HG03439 (cell line): Measurements from ENCODE around the gene RBM47.

Source experiments
- ATAC-seq: cut with Tn5 transposase; IDR thresholded peaks from one replicate; pipeline ENCODE4 v1.9.1; 2021; ENCODE audit warnings: mild to moderate bottlenecking, moderate library complexity; ENCODE audit not compliant: unreplicated experiment

RBM47 gene

DNA sequence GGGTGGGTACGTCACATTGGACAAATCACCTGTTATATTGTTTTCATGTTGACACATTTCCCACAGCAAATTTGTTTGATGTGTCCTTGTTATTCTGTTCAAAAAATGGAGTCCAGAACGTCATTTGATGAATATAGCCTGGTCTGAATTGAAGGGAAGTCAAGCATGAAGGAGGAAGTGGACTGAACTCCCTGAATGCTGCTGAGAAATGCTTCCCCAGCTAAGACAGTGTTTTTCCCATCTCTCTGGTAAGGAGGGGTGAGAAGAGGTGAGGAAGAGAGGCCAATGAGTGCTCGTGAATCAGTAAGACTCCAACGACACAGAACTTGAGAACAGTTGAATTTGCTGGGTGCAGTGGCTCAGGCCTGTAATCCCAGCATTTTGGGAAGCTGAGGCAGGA is 127.4 kb downstream of the RBM47 start:
- no peak for ATAC-seq

DNA sequence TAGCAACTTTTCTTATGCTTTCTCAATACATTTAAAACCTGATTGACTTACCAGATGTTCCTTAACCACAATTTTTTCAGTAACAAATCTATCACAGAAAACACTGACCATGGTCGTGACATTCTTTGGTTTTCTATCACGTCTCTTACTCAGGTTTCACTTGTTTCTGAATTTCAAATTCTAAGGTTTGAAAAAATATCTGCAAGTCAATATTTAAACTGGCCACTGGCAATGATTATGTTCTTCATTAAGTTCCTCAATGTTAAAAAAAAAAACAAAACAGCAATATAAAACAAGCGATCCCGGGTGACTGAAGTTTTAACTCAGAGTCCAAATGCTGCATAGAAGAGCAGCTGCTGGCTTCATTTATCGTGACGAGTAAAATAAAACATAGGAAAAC is 128.9 kb downstream of the RBM47 start:
- ATAC-seq: no peak

DNA sequence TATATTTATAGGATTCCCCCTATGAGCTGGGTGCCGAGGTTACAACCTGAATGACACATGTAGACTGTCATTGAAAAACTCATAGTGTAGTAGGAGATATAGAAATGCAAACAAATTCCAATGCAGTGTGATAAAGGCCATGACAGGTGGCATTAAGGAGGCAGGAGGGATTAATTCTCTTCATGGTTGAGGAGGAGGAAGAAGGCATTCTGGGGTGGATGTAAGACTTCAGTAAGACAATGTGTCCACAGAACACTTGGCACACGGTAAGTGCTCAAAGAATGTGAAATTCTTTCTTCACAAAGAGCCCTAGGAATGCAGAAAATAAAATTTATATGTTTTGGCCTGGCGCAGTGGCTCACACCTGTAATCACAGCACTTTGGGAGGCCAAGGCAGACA is 136.5 kb downstream of the RBM47 start:
- no peak for ATAC-seq

DNA sequence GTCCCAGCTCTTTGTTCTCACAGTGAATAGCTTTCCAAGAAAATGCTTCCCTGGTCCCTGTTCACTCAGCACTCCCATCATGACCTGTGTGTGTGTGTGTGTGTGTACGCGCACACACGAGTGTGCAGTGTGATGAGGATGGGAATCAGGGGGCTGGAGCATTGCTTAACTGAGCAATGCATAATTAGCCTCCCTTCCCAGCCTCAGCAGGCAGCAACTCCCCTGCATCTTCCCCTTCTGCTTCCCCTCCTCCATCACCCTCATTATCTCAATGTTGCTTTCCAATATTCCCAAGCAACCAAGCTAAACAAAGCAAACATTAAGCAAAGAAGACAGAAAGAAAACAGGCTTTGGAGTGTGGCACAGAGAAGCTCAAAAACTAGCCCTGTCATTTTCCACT is 137.0 kb downstream of the RBM47 start:
- no peak for ATAC-seq

GRCh38 chr4:40490481-40490880 is 139.2 kb downstream of the RBM47 start:
- ATAC-seq: no peak

DNA sequence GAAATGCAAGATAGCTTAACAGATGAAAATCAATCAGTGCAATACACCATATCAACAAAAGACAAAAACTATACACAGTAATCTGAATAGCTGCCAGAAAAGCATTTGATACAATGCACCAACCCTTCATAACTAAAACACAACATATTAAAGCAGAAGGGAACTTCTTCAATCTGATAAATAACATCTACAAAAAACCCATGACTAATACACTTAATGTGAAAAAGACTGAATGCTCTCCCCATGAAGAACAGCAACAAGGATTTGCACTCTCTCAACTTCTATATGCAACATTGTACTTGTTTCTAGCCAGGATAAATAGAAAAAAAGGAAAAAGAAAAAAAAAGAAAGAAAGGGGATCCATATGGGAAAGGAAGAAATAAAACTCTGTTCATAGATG is 139.7 kb downstream of the RBM47 start:
- ATAC-seq: no peak

DNA sequence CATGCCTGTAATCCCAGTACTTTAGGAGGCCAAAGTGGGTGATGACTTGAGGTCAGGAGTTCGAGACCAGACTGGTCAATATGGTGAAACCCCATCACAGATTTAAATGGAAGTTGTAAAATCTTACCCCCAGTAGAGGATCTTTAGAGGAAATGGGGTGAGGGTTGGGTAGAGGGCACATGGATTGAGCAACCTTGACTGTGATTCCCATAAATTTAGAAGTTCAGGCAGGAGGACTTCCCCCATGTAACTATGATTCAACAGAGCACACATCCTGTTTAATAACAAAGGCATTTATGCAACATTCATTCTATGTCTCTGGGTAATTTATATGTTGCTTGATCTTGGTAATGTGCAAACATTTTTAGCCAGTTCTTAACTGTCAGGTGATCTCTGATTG is 143.1 kb downstream of the RBM47 start:
- no peak for ATAC-seq

DNA sequence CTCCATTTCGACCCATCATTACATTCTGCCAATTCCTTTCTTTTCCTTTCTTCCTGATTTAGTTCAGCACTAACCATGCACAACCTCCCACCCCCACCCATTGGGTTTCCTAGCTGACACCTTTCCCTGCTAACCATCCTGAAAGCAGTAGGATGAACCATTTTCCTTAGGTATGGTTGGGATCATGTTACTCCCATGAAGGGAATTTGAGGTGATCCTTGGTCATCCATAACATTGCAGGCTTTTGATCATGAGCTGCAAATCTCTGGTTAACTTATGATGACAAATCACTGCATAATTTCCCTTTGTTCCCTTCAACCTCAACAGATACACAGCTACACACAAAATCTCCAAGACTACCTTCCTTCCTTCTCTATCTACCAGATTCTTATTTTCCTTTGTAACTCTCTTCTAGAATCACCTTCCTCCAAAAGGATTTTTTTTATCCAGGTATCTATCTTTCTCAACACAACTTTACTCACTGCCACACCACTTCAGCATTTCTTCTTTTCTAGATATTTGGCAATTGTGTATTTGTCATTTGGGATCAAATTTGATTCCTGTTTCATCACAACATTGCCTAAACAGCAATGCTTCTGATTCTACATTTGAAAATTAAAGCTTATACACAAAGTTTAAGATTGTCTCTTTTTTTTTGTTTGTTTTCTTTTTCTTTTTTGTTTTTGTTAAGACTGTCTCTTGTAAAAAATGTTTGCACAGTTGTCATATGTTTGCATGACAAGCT is 145.1 kb downstream of the RBM47 start:
- no peak for ATAC-seq

- ATAC-seq: no peak
These were observed 146.5 kb downstream of the RBM47 start for GRCh38 chr4:40482985-40483647.

- ATAC-seq: no peak
These were observed 147.7 kb downstream of the RBM47 start for GRCh38 chr4:40481977-40482376.

- no peak for ATAC-seq
These were observed 149.4 kb downstream of the RBM47 start for GRCh38 chr4:40480291-40480690.

DNA sequence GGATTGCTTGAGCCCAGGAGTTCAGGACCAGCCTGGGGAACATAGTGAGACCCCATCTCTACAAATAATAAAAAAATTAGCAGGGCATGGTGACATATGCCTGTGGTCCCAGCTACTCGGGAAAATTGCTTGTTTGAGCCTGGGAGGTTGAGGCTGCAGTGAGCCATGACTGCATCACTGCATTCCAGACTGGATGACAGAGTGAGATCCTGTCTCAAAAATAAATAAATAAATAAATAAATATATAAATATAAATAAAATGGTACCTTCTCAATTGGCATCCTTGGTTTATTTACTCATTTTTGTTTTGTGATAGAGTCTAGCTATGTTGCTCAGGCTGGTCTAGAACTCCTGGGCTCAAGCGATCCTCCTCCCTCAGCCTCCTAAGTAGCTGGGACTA is 150.3 kb downstream of the RBM47 start:
- no peak for ATAC-seq

- ATAC-seq: no peak
These were observed 154.1 kb downstream of the RBM47 start for GRCh38 chr4:40475609-40476008.

DNA sequence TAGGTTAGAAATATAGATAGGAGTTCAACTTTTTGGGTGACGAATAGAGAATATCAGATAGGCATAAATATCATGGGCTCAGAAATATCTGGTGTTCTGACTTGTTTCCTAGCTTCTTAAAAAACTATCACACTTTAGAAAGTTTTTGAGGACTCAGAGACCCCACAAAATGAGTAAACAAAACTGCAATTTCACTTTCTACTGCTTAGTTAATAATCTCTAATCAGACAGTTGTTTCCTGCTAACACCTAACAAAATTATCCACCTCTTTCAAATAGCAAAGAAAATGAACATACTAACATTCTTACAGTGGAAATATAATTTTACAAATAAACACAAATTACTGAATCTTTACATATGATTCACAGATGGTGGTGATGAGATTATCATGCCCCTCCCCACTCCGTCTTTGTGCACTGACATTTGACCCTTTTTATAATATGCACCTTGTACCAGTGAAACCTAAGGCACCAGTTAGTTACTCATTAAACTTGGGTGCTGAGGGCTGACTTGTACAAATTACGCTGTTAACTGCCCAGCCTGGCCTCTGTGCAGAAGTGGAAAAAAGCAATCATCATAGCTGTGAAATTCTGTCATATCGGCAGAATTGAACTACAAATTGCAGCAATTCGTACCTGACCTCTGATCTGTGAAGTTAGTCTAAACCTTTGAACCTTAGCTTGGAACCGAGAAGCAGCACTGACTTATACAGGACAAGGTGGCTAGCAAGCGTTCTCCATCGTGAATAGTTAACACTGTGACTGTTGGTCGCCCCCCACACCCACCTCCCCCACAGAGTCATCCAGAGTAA is 155.9 kb downstream of the RBM47 start:
- ATAC-seq: no peak

DNA sequence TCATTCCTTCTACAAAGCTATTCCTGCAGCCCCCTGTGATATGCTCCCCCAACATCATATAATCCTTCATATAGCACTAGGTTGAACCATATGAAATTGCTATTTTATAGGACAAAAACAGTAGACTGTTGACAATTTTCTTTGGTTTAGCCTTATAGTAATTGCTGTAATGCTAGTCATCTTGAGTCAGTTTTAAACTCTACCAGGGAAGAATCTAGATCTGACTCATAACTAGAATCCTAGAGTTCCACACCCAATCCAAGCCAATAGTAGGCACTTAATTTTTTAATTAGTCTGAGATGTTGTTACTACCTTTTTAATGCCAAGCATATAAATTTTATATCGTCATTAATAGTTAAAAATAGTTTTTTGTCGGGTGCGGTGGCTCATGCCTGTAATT is 157.7 kb downstream of the RBM47 start:
- no peak for ATAC-seq

DNA sequence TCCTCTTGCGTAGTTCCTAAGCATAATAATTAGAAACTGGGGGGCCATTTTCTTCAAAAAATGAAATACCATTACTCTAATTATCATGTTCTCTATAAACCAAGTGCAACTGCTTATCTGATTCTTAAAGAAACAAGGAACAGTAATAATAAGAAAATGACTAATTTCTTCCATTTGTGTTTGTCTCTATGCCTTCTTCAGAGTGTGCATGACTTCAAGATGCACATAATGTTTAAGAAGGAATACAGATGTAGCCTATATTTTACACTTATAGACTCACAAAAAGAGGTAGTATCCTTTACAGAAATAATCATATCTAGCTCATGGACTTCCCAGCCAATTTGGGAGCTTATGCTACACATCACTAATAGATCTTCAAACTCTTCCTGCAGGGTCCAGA is 162.9 kb downstream of the RBM47 start:
- ATAC-seq: no peak

- peak; percentile 67 for ATAC-seq
These were observed 167.3 kb downstream of the RBM47 start for GRCh38 chr4:40462326-40462725.

- ATAC-seq: no peak
These were observed 167.8 kb downstream of the RBM47 start for GRCh38 chr4:40461879-40462278.

DNA sequence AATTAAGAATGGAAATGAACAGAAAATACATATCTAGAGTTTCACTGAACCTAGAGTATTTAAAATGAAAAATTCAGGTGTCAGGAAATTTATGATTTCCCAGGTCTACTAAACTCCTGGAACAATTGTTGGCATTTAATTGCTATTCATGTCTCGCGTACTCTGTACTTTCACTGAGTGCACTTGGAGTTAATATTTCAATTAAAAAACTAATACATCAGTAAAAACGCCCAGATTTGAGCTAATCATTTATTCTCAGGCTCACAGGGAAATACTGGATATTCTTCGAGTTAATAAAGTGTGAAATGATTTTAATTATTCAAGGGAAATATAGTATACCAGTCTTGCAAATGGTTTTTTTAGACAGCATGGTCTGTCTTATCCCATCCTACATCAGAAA is 168.6 kb downstream of the RBM47 start:
- ATAC-seq: no peak

DNA sequence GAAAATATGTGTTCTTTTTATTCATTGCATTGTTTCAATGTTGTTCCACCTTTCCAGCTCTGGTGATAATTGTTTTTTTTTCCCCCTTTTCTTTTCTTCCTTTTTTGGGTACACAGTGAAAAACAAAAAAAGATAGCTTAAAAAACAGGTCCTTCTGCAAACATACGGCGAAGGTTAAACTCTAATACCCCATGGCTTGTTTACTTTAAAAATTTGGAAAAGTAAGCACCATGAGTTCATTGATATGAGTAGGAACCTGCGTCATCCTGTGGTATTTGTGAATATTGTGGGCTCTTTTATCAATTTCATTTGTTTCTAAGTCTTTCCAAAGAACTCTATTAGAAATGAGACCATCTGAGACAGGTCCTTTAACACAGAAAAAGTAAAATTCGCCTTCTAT is 171.0 kb downstream of the RBM47 start:
- no peak for ATAC-seq

GRCh38 chr4:40458109-40458508 is 171.6 kb downstream of the RBM47 start:
- ATAC-seq: no peak

DNA sequence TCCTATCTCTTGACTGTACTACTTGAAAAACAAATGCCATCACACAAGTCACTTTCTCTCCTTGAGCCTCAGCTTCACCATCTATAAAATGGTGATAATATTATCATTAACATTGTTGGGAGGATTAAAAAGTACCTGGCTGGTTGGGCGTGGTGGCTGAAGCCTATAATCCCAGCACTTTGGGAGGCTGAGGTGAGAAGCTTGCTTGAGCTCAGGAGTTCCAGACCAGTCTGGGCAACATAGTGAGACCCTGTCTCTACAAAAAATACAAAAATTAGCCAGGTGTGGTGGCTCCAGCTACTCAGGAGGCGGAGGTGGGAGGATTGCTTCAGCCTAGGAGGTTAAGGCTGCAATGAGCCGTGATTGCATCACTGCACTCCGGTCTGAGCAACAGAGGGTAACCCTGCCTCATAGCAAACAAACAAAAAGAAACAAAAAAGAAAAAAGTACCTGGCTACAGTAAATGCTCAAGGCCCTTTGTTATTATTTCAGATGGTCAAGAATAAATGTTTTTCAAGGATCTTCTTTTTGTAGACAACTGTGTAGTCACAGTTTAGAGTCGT is 174.2 kb downstream of the RBM47 start:
- ATAC-seq: no peak
